ENCODE results near the gene LGALS7. TPM values are rescaled to one million over a fixed set of nuclear protein-coding genes. Genes with fewer than 3 reads are reported as not detected.

Gene LGALS7
- total RNA-seq, 2 experiments from 2014 or later = not detected

DNA sequence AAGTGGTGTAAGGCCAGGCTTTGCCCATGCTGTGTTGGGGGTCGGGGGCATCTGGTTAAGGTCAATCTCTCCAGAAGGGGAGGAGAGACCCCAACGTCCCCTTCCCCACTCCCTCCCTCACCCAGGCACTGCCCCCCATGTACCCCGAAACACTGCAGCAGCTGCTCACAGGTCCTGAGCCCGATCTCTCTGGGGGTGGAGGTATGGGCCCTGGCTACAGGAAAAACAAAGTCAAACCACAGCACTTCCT is 39.2 kb downstream of the LGALS7 start:
- Histone ChIP-seq H3K27ac (ENCODE audit: low read depth in 1 of 2, low read length in 2 of 2) (peak overlapping the region; percentile 29 to 65), H3K4me1 (ENCODE audit: insufficient read depth, low read length) (peaks cover 57% of the 10 kb centered on the region), H3K36me3 (ENCODE audit: insufficient read depth, low read length) (peaks cover 5% of the 10 kb centered on the region), H3K27me3 (ENCODE audit: control insufficient read depth in 1 of 2, insufficient read depth in 2 of 2, low read length in 2 of 2) (no peaks in the 10 kb centered on the region), H3K9me3 (ENCODE audit: control insufficient read depth in 1 of 2, insufficient read depth in 1 of 2, low read length in 2 of 2) (no peaks in the 10 kb centered on the region), H3K4me3 (ENCODE audit: low read length) (peak overlapping the region; percentile 60)
- Mint-ChIP-seq H3K27ac (peak overlapping the region; percentile 83), H3K27me3 (peaks cover 5% of the 10 kb centered on the region), H3K4me1 (ENCODE audit: low read depth) (peaks cover 39% of the 10 kb centered on the region), H3K9me3 (no peaks in the 10 kb centered on the region), H3K4me3 (peak overlapping the region; percentile 83), H3K36me3 (ENCODE audit: low read depth) (peaks cover 6% of the 10 kb centered on the region)
- TF ChIP-seq CTCF (IDR thresholded peaks at IDR 0.05) = no peak
- POLR2A ChIA-PET = interaction anchor here (1.3 to 1.8 kb wide), 2 partner anchors 36 to 98 kb away, joined by 4 to 6 read pairs; no protein-coding TSS in a partner anchor
- intact Hi-C loops (cut with DNase I, micrococcal nuclease) = loop anchor here (1.0 to 10.0 kb wide), 7 partner anchors 87 to 342 kb away; partner anchors contain the start of genes ACTN4 (in 1 of the 2), HNRNPL (in 1 of the 2), MRPS12 (in 1 of the 2) and RINL (in 1 of the 2)
- DNase-seq = no peak
- no peak for ATAC-seq (ENCODE audit: poor library complexity)
- CTCF ChIA-PET = interaction anchor here (0.9 to 2.5 kb wide), 4 partner anchors 97 to 196 kb away, joined by 3 to 16 read pairs (median 4); partner anchors contain the start of genes MRPS12 and SARS2

DNA sequence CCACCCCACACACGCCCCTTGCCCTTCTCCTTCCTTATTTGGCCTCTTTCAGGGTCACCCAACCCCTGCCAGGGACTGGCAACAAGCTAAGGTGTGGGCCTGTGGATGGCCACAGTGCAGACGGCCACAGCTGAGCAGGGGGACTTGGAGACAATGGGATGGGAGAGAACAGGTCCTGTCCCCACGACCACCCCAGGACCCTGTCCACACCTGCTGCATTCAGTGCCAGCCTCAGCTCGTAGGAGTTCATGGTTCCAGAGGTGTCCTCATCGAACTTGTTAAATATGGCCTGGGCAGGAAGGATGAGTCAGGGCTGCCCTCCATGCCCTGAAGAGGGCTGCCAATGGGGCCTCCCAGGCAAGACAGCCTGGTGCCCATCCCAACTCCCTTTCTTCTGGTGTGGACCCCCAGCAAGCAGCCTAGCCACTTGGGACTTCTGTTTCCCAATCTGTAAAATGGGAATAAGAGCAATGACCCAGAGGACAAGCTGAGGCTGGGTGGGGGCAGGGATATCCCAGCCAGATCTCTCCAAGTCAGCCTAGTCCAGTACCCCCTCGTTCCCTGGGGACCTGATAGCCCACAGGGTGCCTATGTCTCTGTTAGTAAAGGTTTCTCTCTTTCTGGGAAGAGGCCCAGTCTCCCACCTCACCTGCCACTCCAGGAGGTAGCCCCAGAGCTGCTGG is 39.7 kb downstream of the LGALS7 start:
- ChIA-PET CTCF (interaction anchor here (0.9 to 2.5 kb wide), 3 partner anchors 97 to 196 kb away, joined by 3 to 16 read pairs (median 3); partner anchors contain the start of genes MRPS12 and SARS2), POLR2A (interaction anchor here (0.6 to 1.8 kb wide), 7 partner anchors 11 to 116 kb away, joined by 3 to 6 read pairs (median 3); no protein-coding TSS in a partner anchor)
- H3K9me3 Mint-ChIP-seq = no peaks in the 10 kb centered on the region
- H3K4me3 Mint-ChIP-seq = peak overlapping the region; percentile 15
- H3K4me3 ChIP-seq (ENCODE audit: low read length) = peak overlapping the region; percentile 60
- no peak for TF ChIP-seq CTCF (IDR thresholded peaks at IDR 0.05)
- H3K4me1 Mint-ChIP-seq (ENCODE audit: low read depth) = peaks cover 35% of the 10 kb centered on the region
- H3K27ac ChIP-seq (ENCODE audit: low read depth in 1 of 2, low read length in 2 of 2) = peak overlapping the region; percentile 29 to 65
- H3K9me3 ChIP-seq (ENCODE audit: control insufficient read depth in 1 of 2, insufficient read depth in 1 of 2, low read length in 2 of 2) = no peaks in the 10 kb centered on the region
- ATAC-seq (ENCODE audit: poor library complexity) = no peak
- peaks cover 6% of the 10 kb centered on the region for H3K36me3 Mint-ChIP-seq (ENCODE audit: low read depth)
- peaks cover 5% of the 10 kb centered on the region for H3K27me3 Mint-ChIP-seq
- H3K4me1 ChIP-seq (ENCODE audit: insufficient read depth, low read length) = peaks cover 53% of the 10 kb centered on the region
- intact Hi-C loops (cut with DNase I, micrococcal nuclease) = loop anchor here (1.0 to 10.0 kb wide), 7 partner anchors 86 to 341 kb away; partner anchors contain the start of genes ACTN4 (in 1 of the 2), HNRNPL (in 1 of the 2), MRPS12 (in 1 of the 2) and RINL (in 1 of the 2)
- peak in 2 of 14 experiments; percentile 38 to 42 for DNase-seq
- H3K27me3 ChIP-seq (ENCODE audit: control insufficient read depth in 1 of 2, insufficient read depth in 2 of 2, low read length in 2 of 2) = no peaks in the 10 kb centered on the region
- H3K27ac Mint-ChIP-seq = peak overlapping the region; percentile 83
- H3K36me3 ChIP-seq (ENCODE audit: insufficient read depth, low read length) = peaks cover 7% of the 10 kb centered on the region

- Mint-ChIP-seq H3K27me3 (peaks cover 5% of the 10 kb centered on the region), H3K4me3 (no peak overlapping the region), H3K27ac (peak overlapping the region; percentile 83), H3K36me3 (ENCODE audit: low read depth) (peaks cover 7% of the 10 kb centered on the region), H3K4me1 (ENCODE audit: low read depth) (peaks cover 34% of the 10 kb centered on the region), H3K9me3 (no peaks in the 10 kb centered on the region)
- Histone ChIP-seq H3K27me3 (ENCODE audit: control insufficient read depth in 1 of 2, insufficient read depth in 2 of 2, low read length in 2 of 2) (no peaks in the 10 kb centered on the region), H3K4me1 (ENCODE audit: insufficient read depth, low read length) (peaks cover 48% of the 10 kb centered on the region), H3K4me3 (ENCODE audit: low read length) (no peak overlapping the region), H3K9me3 (ENCODE audit: control insufficient read depth in 1 of 2, insufficient read depth in 1 of 2, low read length in 2 of 2) (no peaks in the 10 kb centered on the region), H3K36me3 (ENCODE audit: insufficient read depth, low read length) (peaks cover 10% of the 10 kb centered on the region), H3K27ac (ENCODE audit: low read depth in 1 of 2, low read length in 2 of 2) (peak overlapping the region; percentile 29 to 65)
- no peak for TF ChIP-seq CTCF (IDR thresholded peaks at IDR 0.05)
- ATAC-seq (ENCODE audit: poor library complexity) = no peak
- intact Hi-C loops (cut with DNase I, micrococcal nuclease) = loop anchor here (5.0 to 10.0 kb wide), 6 partner anchors 86 to 341 kb away; partner anchors contain the start of genes ACTN4 (in 1 of the 2), HNRNPL (in 1 of the 2) and RINL (in 1 of the 2)
- ChIA-PET POLR2A (interaction anchor here (0.6 to 1.5 kb wide), 4 partner anchors 10 to 116 kb away, joined by 3 to 5 read pairs (median 3); no protein-coding TSS in a partner anchor), CTCF (interaction anchor here (0.6 to 2.5 kb wide), 2 partner anchors 65 to 197 kb away, joined by 3 to 16 read pairs; partner anchors contain the start of genes MRPS12 and SARS2)
- DNase-seq = no peak
Measured at GRCh38 chr19:38733241-38733492, 40.1 kb downstream of the LGALS7 start.

Measured in CD4-positive, alpha-beta T cell (primary cell).